Measurements from ENCODE around the gene MARCHF4. TPM values are rescaled to one million over a fixed set of nuclear protein-coding genes. Genes with fewer than 3 reads are reported as not detected.

MARCHF4 gene
- total and polyA plus RNA-seq, 2 donors (not counting 3 experiments of a cell fraction or from before 2014, with no cell fraction given) = 11.7 to 21.5 TPM

GRCh38 chr2:216416571-216417307 lies 44.5 kb upstream of the MARCHF4 start:
- dilution Hi-C loops (cut with MboI; ENCODE audit: extremely low pct_ligation_motif_present, low sequenced_read_pairs) = no loop called here
- no peaks in the 10 kb centered on the region for H3K9me3 ChIP-seq (replicated peaks; ENCODE audit: control insufficient read depth, insufficient read depth, low read length)
- FAIRE-seq (no peak), DNase-seq (ENCODE audit: low read depth, low spot score) (no peak)
- ChIA-PET CTCF (interaction anchor here (0.6 to 1.1 kb wide), 2 partner anchors 12 to 62 kb away, joined by 3 read pairs; no protein-coding TSS in a partner anchor), POLR2A (no interaction called here)
- H3K79me2 ChIP-seq (ENCODE audit: control insufficient read depth, insufficient read depth, low read length) = peaks cover 2% of the 10 kb centered on the region
- H3K36me3 ChIP-seq (ENCODE audit: control insufficient read depth in 2 of 2, extremely low read depth in 1 of 2, insufficient read depth in 2 of 2, low read length in 2 of 2) = peaks cover 5 to 16% of the 10 kb centered on the region in 2 experiments
- H3K9me1 ChIP-seq (replicated peaks; ENCODE audit: control insufficient read depth, extremely low read depth, insufficient read depth, low read length) = no peaks in the 10 kb centered on the region
- no peak overlapping the region for H3K27ac ChIP-seq (ENCODE audit: insufficient read depth, low read depth, low read length)
- H3K27me3 ChIP-seq (ENCODE audit: control insufficient read depth in 2 of 2, insufficient read depth in 2 of 2, low read length in 2 of 2) = no peaks in the 10 kb centered on the region
- no peak overlapping the region for H3K4me2 ChIP-seq (ENCODE audit: insufficient read depth, low read length)
- H3K4me1 ChIP-seq (ENCODE audit: control insufficient read depth, extremely low read depth, insufficient read depth, low read length) = peaks cover 4% of the 10 kb centered on the region
- TF ChIP-seq POLR2AphosphoS5 (IDR thresholded peaks at IDR 0.05; ENCODE audit: insufficient read depth, low read depth, low read length) = no peak
- no peak for TF ChIP-seq EZH2 (IDR thresholded peaks at IDR 0.05; ENCODE audit: borderline replicate concordance, low read depth, low read length, severe bottlenecking)
- TF ChIP-seq JUN (IDR thresholded peaks at IDR 0.05; ENCODE audit: borderline replicate concordance, insufficient read depth, insufficient read length, low read depth) = no peak
- TF ChIP-seq, protein P1, sequence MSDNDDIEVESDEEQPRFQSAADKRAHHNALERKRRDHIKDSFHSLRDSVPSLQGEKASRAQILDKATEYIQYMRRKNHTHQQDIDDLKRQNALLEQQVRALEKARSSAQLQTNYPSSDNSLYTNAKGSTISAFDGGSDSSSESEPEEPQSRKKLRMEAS (IDR thresholded peaks at IDR 0.05; ENCODE audit: insufficient read depth, insufficient read length) = no peak
- no peak for TF ChIP-seq MYC (IDR thresholded peaks at IDR 0.05; ENCODE audit: low read depth, low read length)
- TF ChIP-seq, protein P2, sequence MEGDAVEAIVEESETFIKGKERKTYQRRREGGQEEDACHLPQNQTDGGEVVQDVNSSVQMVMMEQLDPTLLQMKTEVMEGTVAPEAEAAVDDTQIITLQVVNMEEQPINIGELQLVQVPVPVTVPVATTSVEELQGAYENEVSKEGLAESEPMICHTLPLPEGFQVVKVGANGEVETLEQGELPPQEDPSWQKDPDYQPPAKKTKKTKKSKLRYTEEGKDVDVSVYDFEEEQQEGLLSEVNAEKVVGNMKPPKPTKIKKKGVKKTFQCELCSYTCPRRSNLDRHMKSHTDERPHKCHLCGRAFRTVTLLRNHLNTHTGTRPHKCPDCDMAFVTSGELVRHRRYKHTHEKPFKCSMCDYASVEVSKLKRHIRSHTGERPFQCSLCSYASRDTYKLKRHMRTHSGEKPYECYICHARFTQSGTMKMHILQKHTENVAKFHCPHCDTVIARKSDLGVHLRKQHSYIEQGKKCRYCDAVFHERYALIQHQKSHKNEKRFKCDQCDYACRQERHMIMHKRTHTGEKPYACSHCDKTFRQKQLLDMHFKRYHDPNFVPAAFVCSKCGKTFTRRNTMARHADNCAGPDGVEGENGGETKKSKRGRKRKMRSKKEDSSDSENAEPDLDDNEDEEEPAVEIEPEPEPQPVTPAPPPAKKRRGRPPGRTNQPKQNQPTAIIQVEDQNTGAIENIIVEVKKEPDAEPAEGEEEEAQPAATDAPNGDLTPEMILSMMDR (IDR thresholded peaks at IDR 0.05; ENCODE audit: extremely low read depth in 1 of 2, insufficient read depth in 1 of 2, low read depth in 1 of 2, low read length in 2 of 2) = no peak
- no peak for TF ChIP-seq GATA2 (IDR thresholded peaks at IDR 0.05; ENCODE audit: insufficient read depth, insufficient read length, low read depth, low read length)
- no peak for TF ChIP-seq FOS (IDR thresholded peaks at IDR 0.05; ENCODE audit: borderline replicate concordance, insufficient read depth, low read length)
- no peak for TF ChIP-seq POLR2A (IDR thresholded peaks at IDR 0.05; ENCODE audit: low read depth, low read length)
- H3K9ac ChIP-seq (replicated peaks; ENCODE audit: extremely low read depth, insufficient read depth, low read length) = no peak overlapping the region
- intact Hi-C loops (cut with micrococcal nuclease) = no loop called here
- no TSS peak for BruUV-seq (replicated peaks)
- no peak overlapping the region for H2AFZ ChIP-seq (ENCODE audit: low read depth, low read length)
- no peak overlapping the region for H3K4me3 ChIP-seq (replicated peaks in 1 of 3; ENCODE audit: insufficient read depth in 1 of 3, low read depth in 1 of 3, low read length in 3 of 3)
- H4K20me1 ChIP-seq (replicated peaks; ENCODE audit: control insufficient read depth, extremely low read depth, insufficient read depth, low read length) = no peaks in the 10 kb centered on the region

Data from endothelial cell of umbilical vein (primary cell).